GM21526 (cell line): ENCODE results near the gene SEPTIN11.
A peak's percentile ranks its signal among the peaks of the same experiment; 100 is the strongest.

Source experiments
- ATAC-seq: cut with Tn5 transposase; IDR thresholded peaks from one replicate; pipeline ENCODE4 v1.9.1; 2021; ENCODE audit warnings: moderate library complexity; ENCODE audit not compliant: unreplicated experiment, low FRiP score

Gene SEPTIN11

DNA sequence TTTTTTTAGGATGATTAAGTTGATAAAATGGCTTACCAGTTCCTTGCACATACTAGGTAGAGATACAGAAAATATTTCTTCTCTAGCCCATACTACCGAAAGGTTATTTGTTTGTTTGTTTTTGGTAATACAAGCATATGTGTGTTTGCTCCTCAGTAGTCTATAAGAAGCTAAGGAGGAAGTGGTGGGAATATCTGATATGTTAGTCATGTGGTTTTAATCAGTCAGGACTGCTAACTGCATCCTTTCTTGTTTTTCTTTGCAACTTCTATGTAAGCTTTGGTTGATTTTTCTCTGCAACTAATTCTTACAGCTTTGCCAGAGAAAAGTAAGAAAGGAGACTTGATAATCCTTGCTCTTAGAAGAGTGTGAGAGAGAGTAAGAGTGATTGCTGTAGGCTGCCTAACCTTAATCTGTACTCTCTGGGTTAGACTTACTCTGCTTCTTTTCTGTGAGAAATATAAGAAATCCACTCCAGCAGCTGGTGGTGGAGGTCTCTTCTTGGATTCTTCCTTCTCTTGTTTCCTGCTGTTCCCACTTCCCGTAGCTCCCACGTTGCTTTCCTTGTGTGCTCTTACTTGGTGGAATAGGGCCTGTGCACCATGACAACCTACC lies 28.3 kb downstream of the SEPTIN11 start:
- no peak for ATAC-seq

GRCh38 chr4:76979236-76979635 lies 29.7 kb downstream of the SEPTIN11 start:
- ATAC-seq = no peak

GRCh38 chr4:76980261-76980660 lies 30.7 kb downstream of the SEPTIN11 start:
- no peak for ATAC-seq

- ATAC-seq = no peak
Measured at GRCh38 chr4:76981644-76982043, 32.1 kb downstream of the SEPTIN11 start.

DNA sequence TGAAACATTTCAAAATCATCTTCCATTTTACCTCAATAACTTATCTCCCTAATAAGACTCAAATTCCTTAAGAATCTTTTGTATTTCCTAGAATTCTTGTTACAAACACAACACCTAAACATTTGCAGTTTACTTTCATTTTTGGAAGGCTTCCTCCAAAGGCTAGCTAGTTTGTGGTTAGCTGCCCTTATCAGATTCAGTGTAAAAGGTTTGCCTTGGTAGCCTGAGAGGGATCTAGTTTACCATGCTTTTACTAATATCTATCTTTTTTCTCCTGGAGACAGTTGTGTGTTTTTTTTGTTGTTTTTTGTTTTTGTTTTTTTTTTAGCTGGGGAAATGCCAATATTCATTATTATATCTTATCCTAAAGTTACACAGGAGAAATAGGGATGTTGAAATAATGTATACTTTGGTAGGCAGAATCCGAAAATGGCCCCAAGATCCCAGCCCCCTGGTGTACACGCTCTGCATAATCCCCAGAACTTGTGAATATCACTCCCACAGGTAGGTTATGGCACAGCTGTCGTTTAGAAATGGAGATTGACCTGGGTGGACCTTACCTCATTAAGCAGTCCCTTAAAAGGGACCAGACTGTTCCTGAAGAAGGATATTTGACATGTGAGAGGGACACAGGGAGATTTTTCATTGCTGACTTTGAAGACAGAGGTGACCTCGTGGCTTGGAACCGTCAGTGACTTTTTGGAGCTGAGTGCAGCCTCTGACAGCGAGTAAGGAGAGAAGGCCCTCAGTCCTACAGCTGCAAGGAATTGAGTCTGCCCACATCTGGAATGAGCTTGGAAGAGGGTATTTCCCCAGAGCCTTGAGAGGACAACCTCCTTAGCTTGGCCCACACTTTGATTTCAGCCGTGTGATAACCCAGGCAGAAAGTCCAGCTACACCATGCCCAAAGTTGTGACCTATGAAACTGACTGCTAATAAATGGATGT lies 33.4 kb downstream of the SEPTIN11 start:
- ATAC-seq = no peak

- peak; percentile 46 for ATAC-seq
Measured at GRCh38 chr4:76984127-76984526, 34.6 kb downstream of the SEPTIN11 start.

GRCh38 chr4:76984788-76985211 lies 35.2 kb downstream of the SEPTIN11 start:
- ATAC-seq = no peak

DNA sequence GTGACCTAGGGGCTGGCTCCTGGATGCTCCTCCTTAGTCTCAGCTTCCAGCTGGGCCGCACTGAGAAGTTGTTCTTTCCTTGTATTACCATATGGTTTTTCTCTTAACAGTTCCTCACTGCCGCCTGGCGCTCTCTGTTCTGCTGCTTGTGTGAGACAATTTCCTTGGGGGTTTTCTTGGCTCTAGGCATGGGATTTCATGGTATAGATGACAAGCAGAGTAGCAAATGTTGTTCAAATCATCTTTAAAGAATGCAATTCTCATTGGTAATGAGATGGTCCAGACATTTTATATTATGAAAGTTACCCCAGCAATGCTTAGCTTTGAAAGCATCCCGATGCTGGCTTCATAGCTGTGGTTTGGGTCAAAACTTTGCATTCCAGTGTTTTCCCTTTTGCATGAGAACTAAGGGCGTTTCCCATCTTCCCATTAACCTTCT lies 37.6 kb downstream of the SEPTIN11 start:
- ATAC-seq = no peak

GRCh38 chr4:76987685-76988084 lies 38.1 kb downstream of the SEPTIN11 start:
- no peak for ATAC-seq

GRCh38 chr4:76989391-76990061 lies 40.0 kb downstream of the SEPTIN11 start:
- ATAC-seq = no peak

- ATAC-seq = no peak
Measured at GRCh38 chr4:76990288-76991080, 40.9 kb downstream of the SEPTIN11 start.

DNA sequence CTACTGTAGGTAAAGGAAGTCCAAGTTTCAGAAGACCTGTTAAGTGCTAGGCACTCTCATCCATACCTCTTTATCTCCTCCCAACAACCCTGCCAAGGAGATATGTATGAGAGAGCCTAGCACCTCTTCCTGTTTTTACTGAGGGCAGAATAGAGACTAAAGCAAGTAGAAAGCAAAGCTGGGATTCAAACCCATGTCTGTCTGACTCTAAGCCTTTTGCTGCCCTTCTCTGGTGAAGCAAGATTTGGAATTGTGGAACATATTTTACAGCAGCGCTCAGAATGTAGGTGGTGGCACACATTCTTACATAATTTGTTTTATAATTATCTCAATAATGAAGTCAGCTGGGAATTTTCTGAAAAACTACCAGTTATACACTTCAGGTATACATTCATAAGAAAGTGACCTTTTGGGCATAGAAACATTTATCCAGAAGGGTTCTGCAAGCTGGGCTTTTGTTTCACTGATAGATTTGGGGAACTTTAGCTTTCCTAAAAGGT lies 41.7 kb downstream of the SEPTIN11 start:
- ATAC-seq = no peak

DNA sequence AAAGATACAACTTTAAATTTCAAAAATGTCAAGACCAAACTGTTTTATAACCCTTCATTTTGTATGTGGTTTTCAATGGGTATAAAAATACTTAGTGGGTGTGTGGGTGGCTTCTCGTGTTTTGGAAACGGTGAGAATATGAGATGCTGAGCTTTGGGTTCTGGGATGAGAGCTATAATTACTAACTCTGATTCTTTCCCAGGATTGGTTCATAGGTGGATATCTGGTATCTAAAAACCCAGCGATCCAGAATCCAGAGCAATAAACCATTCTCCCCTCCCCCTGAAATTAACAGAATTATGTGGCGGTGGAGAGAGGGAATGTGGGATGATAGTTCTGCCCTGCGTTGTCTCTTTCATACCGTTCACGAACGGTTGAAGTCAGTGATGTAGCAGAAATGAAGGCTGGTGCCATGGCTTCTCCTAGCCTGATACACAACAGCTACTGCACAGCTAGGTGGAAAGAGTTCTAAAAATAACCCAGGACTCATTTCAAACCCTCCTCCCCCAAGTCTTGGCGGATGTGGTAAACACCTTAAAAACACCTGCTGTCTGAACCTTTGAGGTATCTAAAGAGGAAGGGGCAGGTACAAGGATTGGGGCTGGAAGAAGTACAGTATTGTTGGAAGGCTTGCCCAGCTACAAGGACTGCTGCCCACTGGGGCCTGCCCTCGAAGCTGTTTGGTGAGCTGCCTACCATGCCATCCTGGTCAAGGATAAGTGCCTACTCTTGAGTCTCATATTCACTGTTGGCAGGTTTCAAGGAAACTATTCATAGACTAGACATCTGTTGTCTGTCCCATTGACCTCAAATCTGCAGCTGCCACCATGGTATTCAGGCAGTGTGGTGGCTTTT lies 44.5 kb downstream of the SEPTIN11 start:
- peak; percentile 79 for ATAC-seq

- ATAC-seq = no peak
Measured at GRCh38 chr4:76995776-76996175, 46.2 kb downstream of the SEPTIN11 start.

DNA sequence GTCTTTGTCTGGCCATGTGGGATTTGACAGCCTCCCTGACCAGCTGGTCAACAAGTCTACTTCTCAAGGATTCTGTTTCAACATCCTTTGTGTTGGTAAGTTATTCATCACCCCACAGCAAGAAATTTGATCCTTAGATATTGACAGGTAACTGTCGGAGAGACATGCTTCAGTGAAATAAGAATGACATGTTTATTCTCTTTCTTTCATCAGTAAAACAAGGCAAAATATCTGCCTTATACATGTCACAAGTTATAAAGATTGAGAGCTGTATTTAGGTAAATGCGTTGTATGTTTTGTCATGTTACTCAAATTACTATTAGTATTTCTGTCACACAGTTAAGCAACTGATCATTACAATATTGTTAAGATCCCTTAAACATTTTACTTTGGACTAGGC lies 46.9 kb downstream of the SEPTIN11 start:
- no peak for ATAC-seq

DNA sequence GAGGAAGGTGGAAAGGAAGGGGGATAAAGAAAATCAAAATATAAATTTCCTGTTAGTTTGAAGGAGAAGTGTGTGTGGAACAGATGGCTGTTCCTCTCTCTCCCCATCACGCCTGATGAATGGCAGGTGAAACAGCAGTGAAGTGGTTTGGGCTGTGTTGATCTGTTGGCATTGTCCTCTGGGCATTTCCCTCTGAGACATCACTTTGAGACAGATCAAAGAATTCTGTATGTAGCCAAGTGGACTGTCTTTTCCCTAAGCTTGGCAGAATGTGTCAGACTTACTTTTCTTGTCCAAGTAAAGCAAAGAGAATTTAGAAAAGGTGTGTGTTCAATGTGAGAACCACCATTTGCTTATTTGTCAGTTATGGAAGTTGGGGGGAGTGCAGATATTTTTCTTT lies 47.5 kb downstream of the SEPTIN11 start:
- no peak for ATAC-seq

DNA sequence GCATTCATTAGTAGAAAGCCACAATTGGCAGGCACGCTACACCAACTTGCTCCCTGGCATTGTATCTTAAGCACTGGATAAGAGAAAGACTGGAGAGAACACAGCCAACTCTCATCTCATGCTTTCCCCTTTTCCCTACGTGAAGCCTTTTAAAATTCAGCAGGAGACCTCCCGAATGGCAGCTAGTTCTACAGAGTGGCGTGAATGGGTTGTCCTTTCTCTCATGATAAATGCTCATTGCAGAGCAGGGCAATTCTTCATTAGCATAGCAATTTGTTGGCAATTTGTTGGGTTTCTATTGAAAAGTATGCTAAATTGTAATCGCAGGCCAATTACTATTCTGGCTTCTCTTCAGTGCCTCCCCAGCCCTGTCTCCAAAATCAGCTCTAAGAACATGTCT lies 48.0 kb downstream of the SEPTIN11 start:
- ATAC-seq = no peak

- ATAC-seq = no peak
Measured at GRCh38 chr4:76998251-76998901, 48.8 kb downstream of the SEPTIN11 start.
